Astrocyte (in vitro differentiated cells and primary cell): ENCODE measurements around the gene APBA2. TPM values are rescaled to one million over a fixed set of nuclear protein-coding genes. Genes with fewer than 3 reads are reported as not detected.

Source experiments
- DNase-seq: peaks from one replicate; pipeline ENCODE4 v3.0.0-alpha.2; 2010; ENCODE audit warnings: low read depth
- FAIRE-seq: peaks from 2 replicates; lab custom pipeline; 2011; peaks lifted over from hg19 to GRCh38; lab: Jason Lieb, UNC
- H2AFZ ChIP-seq: 2 replicates; pipeline ENCODE4 v1.6.0; 2012; ENCODE audit warnings: low read depth, low read length, inconsistent platforms
- H3K27ac ChIP-seq: 2 replicates; pipeline ENCODE4 v1.5.1; 2011; ENCODE audit warnings: low read depth, low read length, inconsistent platforms
- H3K27me3 ChIP-seq: 2 replicates; pipeline ENCODE4 v1.6.0; 2011; ENCODE audit warnings: low read length, inconsistent platforms; ENCODE audit not compliant: insufficient read depth
- H3K36me3 ChIP-seq: 2 replicates; pipeline ENCODE4 v1.5.1; 2011; ENCODE audit warnings: low read length, inconsistent platforms; ENCODE audit not compliant: insufficient read depth
- H3K4me1 ChIP-seq: 2 replicates; pipeline ENCODE4 v1.5.1; 2011; ENCODE audit warnings: low read length, inconsistent platforms; ENCODE audit not compliant: insufficient read depth
- H3K4me2 ChIP-seq: 2 replicates; pipeline ENCODE4 v1.6.0; 2012; ENCODE audit warnings: low read length, inconsistent platforms
- H3K4me3 ChIP-seq: 2 replicates; pipeline ENCODE4 v1.5.1; 2011; ENCODE audit warnings: low read depth, mild to moderate bottlenecking, low read length, inconsistent platforms; ENCODE audit not compliant: insufficient read depth
- H3K79me2 ChIP-seq: 2 replicates; pipeline ENCODE4 v1.6.0; 2012; ENCODE audit warnings: mild to moderate bottlenecking, low read length, inconsistent platforms; ENCODE audit not compliant: insufficient read depth
- H3K9ac ChIP-seq: 2 replicates; pipeline ENCODE4 v1.6.0; 2012; ENCODE audit warnings: mild to moderate bottlenecking, low read length, inconsistent platforms
- H3K9me3 ChIP-seq: 2 replicates; pipeline ENCODE4 v1.5.1; 2012; ENCODE audit warnings: low read depth, mild to moderate bottlenecking, low read length, inconsistent platforms; ENCODE audit not compliant: insufficient read depth
- H4K20me1 ChIP-seq: 2 replicates; pipeline ENCODE4 v1.6.0; 2012; ENCODE audit warnings: low read length, inconsistent platforms; ENCODE audit not compliant: insufficient read depth
- H3K27ac Mint-ChIP-seq: one replicate; pipeline ENCODE4 v1.8.0; 2021; ENCODE audit warnings: mild to moderate bottlenecking, mixed read lengths; ENCODE audit not compliant: unreplicated experiment
- H3K27me3 Mint-ChIP-seq: one replicate; pipeline ENCODE4 v1.8.0; 2021; ENCODE audit warnings: low read depth, mixed read lengths; ENCODE audit not compliant: unreplicated experiment
- H3K36me3 Mint-ChIP-seq: one replicate; pipeline ENCODE4 v1.8.0; 2021; ENCODE audit warnings: low read depth, mixed read lengths; ENCODE audit not compliant: unreplicated experiment
- H3K4me1 Mint-ChIP-seq: one replicate; pipeline ENCODE4 v1.8.0; 2021; ENCODE audit warnings: low read depth, mixed read lengths; ENCODE audit not compliant: unreplicated experiment
- H3K4me3 Mint-ChIP-seq: one replicate; pipeline ENCODE4 v1.8.0; 2021; ENCODE audit warnings: mild to moderate bottlenecking, moderate library complexity, mixed read lengths; ENCODE audit not compliant: unreplicated experiment
- H3K9me3 Mint-ChIP-seq: one replicate; pipeline ENCODE4 v1.8.0; 2021; ENCODE audit warnings: mild to moderate bottlenecking, mixed read lengths; ENCODE audit not compliant: unreplicated experiment
- CTCF ChIP-seq: IDR thresholded peaks from 2 replicates; pipeline ENCODE4 v1.5.1; 2011; ENCODE audit warnings: low read depth, mild to moderate bottlenecking, inconsistent platforms, low read length, moderate library complexity; ENCODE audit not compliant: insufficient read depth
- EZH2 ChIP-seq: IDR thresholded peaks from 2 replicates; pipeline ENCODE4 v1.6.1; 2012; ENCODE audit warnings: mild to moderate bottlenecking, low read length, inconsistent platforms; ENCODE audit not compliant: insufficient read depth
- total RNA-seq: library from RNA; stranded (reverse); gene quantifications from 2 replicates; pipeline ENCODE4 v1.2.1, GENCODE V29; 2021

Gene APBA2
- total RNA-seq, 1 donor from 2014 or later: 15.2 TPM

DNA sequence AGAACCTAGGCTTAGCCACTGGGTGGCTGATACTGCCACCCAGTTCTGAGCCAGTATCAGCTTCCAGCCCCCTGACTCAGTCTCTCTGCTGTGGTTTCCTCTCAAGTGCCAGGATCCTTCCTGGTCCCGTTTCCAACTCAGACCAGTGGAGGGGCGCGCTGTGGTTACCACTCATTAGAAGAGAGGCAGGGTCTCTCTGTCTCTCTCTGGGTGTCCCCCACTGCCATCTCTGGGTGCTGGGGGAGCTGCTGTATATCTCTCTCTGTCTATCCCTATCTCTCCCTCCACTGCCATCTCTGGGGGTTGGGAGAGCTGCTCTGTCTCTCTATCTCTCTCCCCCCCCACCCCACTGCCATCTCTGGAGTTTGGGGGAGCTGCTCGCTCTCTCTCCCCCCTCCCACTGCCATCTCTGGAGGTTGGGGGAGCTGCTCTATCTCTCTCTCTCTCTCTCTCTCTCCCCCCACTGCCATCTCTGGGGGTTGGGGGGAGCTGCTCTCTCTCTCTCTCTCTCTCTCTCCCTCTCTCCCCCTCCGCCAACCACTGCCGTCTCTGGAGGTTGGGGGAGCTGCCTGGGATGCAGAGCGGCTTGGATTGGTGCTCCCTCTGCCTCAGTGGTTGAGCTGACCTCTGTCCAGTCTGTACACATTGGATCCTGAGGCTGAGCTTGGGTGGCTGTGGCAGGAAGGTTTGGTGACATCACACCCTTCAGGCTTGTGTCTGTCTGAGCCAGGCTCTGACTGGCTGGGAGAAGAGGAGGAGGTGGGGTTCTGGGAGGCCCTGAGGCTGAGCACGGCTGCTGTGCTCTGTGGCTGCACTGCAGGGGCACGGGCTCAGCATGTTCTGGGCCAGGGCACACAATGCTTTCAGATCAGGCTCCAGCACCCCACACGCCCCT, 98.9 kb downstream of the APBA2 start:
- H3K4me3 ChIP-seq: no peak overlapping the region
- H3K9me3 ChIP-seq: no peaks in the 10 kb centered on the region
- H3K36me3 ChIP-seq: no peaks in the 10 kb centered on the region
- peak overlapping the region; percentile 71 for H2AFZ ChIP-seq
- H3K27ac ChIP-seq: no peak overlapping the region
- H4K20me1 ChIP-seq: no peaks in the 10 kb centered on the region
- Mint-ChIP-seq H3K9me3 (peaks cover 5% of the 10 kb centered on the region), H3K27ac (peak overlapping the region; percentile 59), H3K4me1 (peaks cover 24% of the 10 kb centered on the region), H3K27me3 (no peaks in the 10 kb centered on the region), H3K36me3 (peaks cover 1% of the 10 kb centered on the region), H3K4me3 (no peak overlapping the region)
- peaks cover 1% of the 10 kb centered on the region for H3K4me1 ChIP-seq
- FAIRE-seq (no peak), DNase-seq (peak; percentile 64)
- no peak overlapping the region for H3K9ac ChIP-seq
- H3K4me2 ChIP-seq: peak overlapping the region; percentile 50
- H3K79me2 ChIP-seq: peaks cover 4% of the 10 kb centered on the region
- no peaks in the 10 kb centered on the region for H3K27me3 ChIP-seq
- TF ChIP-seq EZH2 (no peak), CTCF (no peak)

DNA sequence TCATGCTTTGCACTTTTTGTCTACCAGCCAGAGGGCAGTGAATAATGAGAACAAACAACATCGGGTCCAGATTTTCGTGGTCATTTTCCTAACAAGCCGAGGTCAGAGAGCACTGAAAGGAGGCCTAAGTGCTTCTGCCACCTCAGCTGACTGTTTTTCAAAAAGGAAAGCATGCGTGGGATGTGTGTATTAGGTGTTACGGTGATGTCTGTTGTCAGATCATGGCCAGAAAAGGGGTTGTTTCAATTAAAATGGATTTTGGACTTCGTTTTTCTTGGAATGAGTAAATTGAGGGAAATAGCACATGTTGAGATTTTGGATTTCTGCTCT, 99.5 kb downstream of the APBA2 start:
- no peak overlapping the region for H3K4me3 ChIP-seq
- TF ChIP-seq EZH2 (no peak), CTCF (no peak)
- peaks cover 4% of the 10 kb centered on the region for H3K79me2 ChIP-seq
- H2AFZ ChIP-seq: peak overlapping the region; percentile 71
- Mint-ChIP-seq H3K36me3 (peaks cover 1% of the 10 kb centered on the region), H3K4me1 (peaks cover 24% of the 10 kb centered on the region), H3K4me3 (no peak overlapping the region), H3K9me3 (peaks cover 5% of the 10 kb centered on the region), H3K27ac (peak overlapping the region; percentile 16), H3K27me3 (no peaks in the 10 kb centered on the region)
- H3K27me3 ChIP-seq: no peaks in the 10 kb centered on the region
- H3K4me1 ChIP-seq: peaks cover 2% of the 10 kb centered on the region
- H4K20me1 ChIP-seq: no peaks in the 10 kb centered on the region
- H3K9ac ChIP-seq: no peak overlapping the region
- FAIRE-seq (no peak), DNase-seq (no peak)
- no peaks in the 10 kb centered on the region for H3K9me3 ChIP-seq
- no peak overlapping the region for H3K27ac ChIP-seq
- H3K36me3 ChIP-seq: no peaks in the 10 kb centered on the region
- peak overlapping the region; percentile 50 for H3K4me2 ChIP-seq

DNA sequence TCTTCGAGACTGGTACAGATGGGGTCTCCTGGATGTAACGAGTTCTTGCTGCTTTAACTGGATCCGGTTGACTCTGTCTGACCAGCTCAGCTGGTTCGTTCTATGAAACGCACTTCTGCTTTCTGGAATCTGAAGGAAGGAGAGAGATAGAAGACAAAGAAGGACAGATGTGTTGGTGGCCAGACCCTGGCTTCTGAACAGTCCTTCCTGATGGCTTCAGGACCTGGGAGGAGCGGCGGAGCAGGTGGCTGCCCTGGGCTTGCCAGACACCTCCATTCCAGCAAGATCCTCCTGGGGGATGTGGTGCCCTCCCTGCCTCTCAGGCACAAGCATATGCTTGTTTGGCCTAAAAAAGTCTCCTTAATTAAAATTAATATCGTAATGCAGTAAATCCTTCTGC, 99.9 kb downstream of the APBA2 start:
- no peak for FAIRE-seq
- Mint-ChIP-seq H3K4me1 (peaks cover 24% of the 10 kb centered on the region), H3K27ac (peak overlapping the region; percentile 16), H3K9me3 (peaks cover 5% of the 10 kb centered on the region), H3K36me3 (peaks cover 1% of the 10 kb centered on the region), H3K4me3 (no peak overlapping the region), H3K27me3 (no peaks in the 10 kb centered on the region)
- H3K27ac ChIP-seq: no peak overlapping the region
- no peak for DNase-seq
- no peak overlapping the region for H3K4me2 ChIP-seq
- H3K27me3 ChIP-seq: no peaks in the 10 kb centered on the region
- H3K4me3 ChIP-seq: no peak overlapping the region
- peaks cover 2% of the 10 kb centered on the region for H3K4me1 ChIP-seq
- H3K79me2 ChIP-seq: peaks cover 4% of the 10 kb centered on the region
- H3K9me3 ChIP-seq: no peaks in the 10 kb centered on the region
- TF ChIP-seq EZH2: no peak
- no peak for TF ChIP-seq CTCF
- no peaks in the 10 kb centered on the region for H4K20me1 ChIP-seq
- no peak overlapping the region for H2AFZ ChIP-seq
- no peaks in the 10 kb centered on the region for H3K36me3 ChIP-seq
- no peak overlapping the region for H3K9ac ChIP-seq
